Natural killer cell treated with Interleukin-12 subunit alpha and Interleukin-12 subunit beta and Interleukin-15 and Interleukin-18, amount 100 ng/mL, for 72 hours (primary cell): ENCODE results near the gene HOXD8. TPM values are rescaled to one million over a fixed set of nuclear protein-coding genes. Genes with fewer than 3 reads are reported as not detected.

ENCODE experiments used
- ATAC-seq, 2 donors: fragments of 150-1000 bp; cut with Tn5 transposase in 1 of 2; sonication (Bioruptor Pico), chemical (Tn5 transposase) in 1 of 2; 2 replicates each; pipeline ENCODE4 v1.10.0; 2021
- DNase-seq: peaks from one replicate; pipeline ENCODE4 v3.0.0; 2022; ENCODE audit warnings: low spot score
- H3K27ac Mint-ChIP-seq, 2 donors: 1 replicate in 1 of 2; 2 replicates in 1 of 2; pipeline ENCODE4 v1.8.0; 2022; ENCODE audit warnings: mixed read lengths in 2 of 2, mild to moderate bottlenecking in 1 of 2, moderate library complexity in 1 of 2
- H3K27me3 Mint-ChIP-seq, 2 donors: 1 replicate in 1 of 2; 2 replicates in 1 of 2; pipeline ENCODE4 v1.8.0; 2022; ENCODE audit warnings: mixed read lengths in 2 of 2
- H3K36me3 Mint-ChIP-seq: one replicate; pipeline ENCODE4 v1.8.0; 2022; ENCODE audit warnings: mixed read lengths
- H3K4me1 Mint-ChIP-seq, 2 donors: 1 replicate in 1 of 2; 2 replicates in 1 of 2; pipeline ENCODE4 v1.8.0; 2022; ENCODE audit warnings: low read depth in 2 of 2, mixed read lengths in 2 of 2, mild to moderate bottlenecking in 1 of 2
- H3K4me3 Mint-ChIP-seq: one replicate; pipeline ENCODE4 v1.8.0; 2022; ENCODE audit warnings: mixed read lengths
- H3K9me3 Mint-ChIP-seq: 2 replicates; pipeline ENCODE4 v1.8.0; 2022; ENCODE audit warnings: mixed read lengths
- total RNA-seq, 2 donors: library from RNA; stranded (reverse); gene quantifications; one replicate each; pipeline ENCODE4 v1.2.3, GENCODE V29; 2022

HOXD8 gene
- total RNA-seq, 2 donors from 2014 or later, result not detected

DNA sequence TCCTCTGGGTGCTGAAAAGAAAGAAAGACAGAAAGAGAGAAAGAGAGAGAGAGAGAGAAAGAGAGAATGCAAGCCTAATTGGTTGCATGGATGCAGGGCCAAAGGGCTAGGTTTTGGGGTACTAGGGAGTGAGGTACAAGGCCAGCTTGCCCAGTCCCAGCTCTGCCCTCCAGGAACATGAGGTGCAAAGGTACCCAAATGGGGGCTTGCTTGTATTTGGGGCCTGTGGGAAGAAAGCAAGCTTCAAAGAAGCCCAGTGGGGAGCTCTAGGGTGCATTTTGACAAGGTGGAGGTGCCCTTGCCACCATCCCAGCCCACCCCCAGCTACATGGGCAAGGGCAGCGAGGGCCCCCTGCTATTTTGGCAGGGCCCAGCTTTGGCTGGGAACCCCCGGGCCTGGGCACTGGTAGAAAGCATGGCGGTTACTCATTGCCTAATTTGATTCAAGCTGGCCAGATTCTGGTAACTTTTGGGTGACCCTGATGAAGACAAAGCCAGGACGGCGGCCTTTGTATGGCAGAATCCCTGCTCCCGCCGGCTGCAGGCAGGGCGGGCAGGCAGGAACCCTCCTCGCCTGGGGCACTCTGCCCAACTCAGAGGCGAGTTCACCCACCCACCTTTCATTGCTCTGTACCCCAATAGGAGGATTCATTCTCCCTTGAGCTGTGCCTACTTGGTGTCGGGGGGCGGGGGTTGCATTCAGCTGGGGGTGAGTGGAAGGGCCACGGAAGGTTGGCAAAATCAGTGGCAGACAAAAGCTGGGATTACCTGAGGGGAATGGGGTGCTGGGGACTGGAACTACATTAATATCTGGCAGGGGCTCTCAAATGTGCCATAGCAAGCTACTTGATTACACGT, 21.3 kb downstream of the HOXD8 start:
- Mint-ChIP-seq H3K4me1 (no peaks in the 10 kb centered on the region), H3K9me3 (no peaks in the 10 kb centered on the region), H3K4me3 (no peak overlapping the region), H3K27me3 (peaks cover 48 to 69% of the 10 kb centered on the region in 2 donors), H3K36me3 (no peaks in the 10 kb centered on the region), H3K27ac (no peak overlapping the region)
- DNase-seq, result no peak
- no peak for ATAC-seq

DNA sequence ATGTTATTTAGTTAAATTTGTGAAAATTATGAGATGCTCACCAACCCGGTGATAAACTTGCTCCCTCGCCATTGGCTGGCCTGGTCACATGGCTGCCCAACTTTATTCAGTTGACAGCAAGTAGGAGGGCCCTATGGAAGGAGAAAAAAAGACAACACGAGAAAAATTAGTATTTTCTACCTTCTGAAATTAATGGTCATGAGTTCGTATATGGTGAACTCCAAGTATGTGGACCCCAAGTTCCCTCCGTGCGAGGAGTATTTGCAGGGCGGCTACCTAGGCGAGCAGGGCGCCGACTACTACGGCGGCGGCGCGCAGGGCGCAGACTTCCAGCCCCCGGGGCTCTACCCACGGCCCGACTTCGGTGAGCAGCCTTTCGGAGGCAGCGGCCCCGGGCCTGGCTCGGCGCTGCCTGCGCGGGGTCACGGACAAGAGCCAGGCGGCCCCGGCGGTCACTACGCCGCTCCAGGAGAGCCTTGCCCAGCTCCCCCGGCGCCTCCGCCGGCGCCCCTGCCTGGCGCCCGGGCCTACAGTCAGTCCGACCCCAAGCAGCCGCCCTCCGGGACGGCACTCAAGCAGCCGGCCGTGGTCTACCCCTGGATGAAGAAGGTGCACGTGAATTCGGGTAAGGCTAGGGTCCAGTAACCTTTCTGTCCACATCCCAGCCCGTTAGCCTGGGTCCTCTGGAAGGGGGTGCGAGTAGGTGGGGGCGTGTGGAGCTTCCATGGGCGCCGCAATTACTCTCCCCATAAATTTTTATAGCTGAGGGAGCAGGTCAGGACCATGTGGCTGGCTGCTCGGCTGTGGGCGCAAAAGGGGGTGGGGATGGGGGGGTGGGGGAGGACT, 22.2 kb downstream of the HOXD8 start, which contains the start of gene HOXD4:
TSS of gene HOXD4 (plus strand) at position 109 of the 846 bp plus-strand sequence. CDS start at position 193, 84 bp downstream.
- no peak for ATAC-seq
- no peak within 1 kb of the TSS for H3K27ac Mint-ChIP-seq
- no peaks in the 10 kb centered on the region for H3K9me3 Mint-ChIP-seq
- peaks cover 47 to 69% of the 10 kb centered on the region in 2 donors for H3K27me3 Mint-ChIP-seq
- DNase-seq, result no peak
- no peaks in the 10 kb centered on the region for H3K36me3 Mint-ChIP-seq
- H3K4me1 Mint-ChIP-seq, result no peaks in the 10 kb centered on the region
- no peak within 1 kb of the TSS for H3K4me3 Mint-ChIP-seq

- H3K27me3 Mint-ChIP-seq, result peaks cover 43 to 71% of the 10 kb centered on the region in 2 donors
- ATAC-seq (no peak), DNase-seq (no peak)
- no peaks in the 10 kb centered on the region for H3K4me1 Mint-ChIP-seq
- H3K36me3 Mint-ChIP-seq, result no peaks in the 10 kb centered on the region
- no peak overlapping the region for H3K27ac Mint-ChIP-seq
- no peak overlapping the region for H3K4me3 Mint-ChIP-seq
- H3K9me3 Mint-ChIP-seq, result no peaks in the 10 kb centered on the region
Observed at GRCh38 chr2:176152350-176153181, 23.1 kb downstream of the HOXD8 start.

DNA sequence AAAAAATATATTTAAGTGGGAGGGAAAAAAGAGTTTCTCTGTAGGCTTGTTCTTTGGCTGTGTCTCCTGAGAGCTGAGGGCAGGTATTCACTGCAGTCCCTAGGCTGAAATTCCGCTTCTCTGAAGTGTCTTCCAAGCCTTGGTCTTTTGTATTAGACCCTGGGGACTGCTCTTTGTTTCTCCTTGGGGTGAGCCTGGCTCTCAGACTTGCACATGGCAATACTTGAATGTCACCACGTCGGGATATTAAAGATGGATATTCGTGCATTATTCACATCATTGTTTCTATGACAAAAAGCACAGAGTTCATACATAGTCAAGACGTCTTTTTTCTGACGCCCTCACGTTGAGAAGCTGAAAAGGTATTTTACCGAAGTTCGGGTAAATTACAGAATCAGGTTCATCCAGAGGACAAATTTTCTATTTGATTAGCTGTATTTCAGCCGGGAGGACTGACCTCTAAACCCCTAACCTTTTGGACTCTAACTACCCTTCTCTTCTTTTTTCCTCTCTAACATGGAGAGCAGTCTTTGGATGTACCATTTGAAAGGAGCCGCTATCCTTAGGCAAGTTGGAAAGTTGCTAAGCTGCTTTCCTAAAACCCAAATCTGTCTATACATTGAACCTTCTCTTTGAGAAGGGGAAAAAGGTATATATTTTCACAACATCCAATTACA, 25.2 kb downstream of the HOXD8 start:
- no peak overlapping the region for H3K4me3 Mint-ChIP-seq
- H3K27ac Mint-ChIP-seq, result no peak overlapping the region
- no peak for ATAC-seq

GRCh38 chr2:176155356-176156044, 26.0 kb downstream of the HOXD8 start:
- no peak for ATAC-seq

More for the DNA sequence above, 25.2 kb downstream of the HOXD8 start:
- Mint-ChIP-seq H3K36me3 (no peaks in the 10 kb centered on the region), H3K27me3 (peaks cover 39 to 61% of the 10 kb centered on the region in 2 donors), H3K9me3 (no peaks in the 10 kb centered on the region), H3K4me1 (peaks cover 0 to 2% of the 10 kb centered on the region in 2 donors)
- DNase-seq, result no peak

DNA sequence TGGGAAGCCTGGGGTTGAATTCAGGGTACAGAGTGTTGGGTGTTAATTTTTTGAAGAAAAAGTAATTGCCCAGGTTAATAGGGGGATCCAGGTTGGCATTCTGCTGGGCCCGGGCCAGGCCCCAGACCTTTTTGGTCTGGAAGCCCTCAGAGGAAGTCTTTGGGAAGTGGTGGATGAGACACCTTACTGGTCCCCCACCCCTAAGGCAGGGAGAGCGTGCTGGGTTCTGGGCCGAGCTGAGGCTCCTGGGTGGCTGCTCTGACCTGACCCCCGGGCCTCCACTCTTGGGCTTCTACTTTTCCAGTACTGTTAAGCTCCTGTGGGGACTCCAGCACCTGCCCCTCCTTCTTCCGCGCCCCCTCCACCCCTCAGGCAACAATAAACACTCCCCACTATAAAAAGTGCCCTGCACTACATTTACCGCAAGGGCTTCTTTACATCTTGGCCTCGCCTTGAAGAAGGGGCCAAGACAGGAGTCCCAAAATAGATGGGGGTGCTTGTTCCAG, 26.8 kb downstream of the HOXD8 start:
- H3K27ac Mint-ChIP-seq, result no peak overlapping the region
- H3K36me3 Mint-ChIP-seq, result no peaks in the 10 kb centered on the region
- ATAC-seq, result no peak
- peaks cover 0 to 2% of the 10 kb centered on the region in 2 donors for H3K4me1 Mint-ChIP-seq
- H3K9me3 Mint-ChIP-seq, result no peaks in the 10 kb centered on the region
- peaks cover 33 to 56% of the 10 kb centered on the region in 2 donors for H3K27me3 Mint-ChIP-seq
- no peak for DNase-seq
- no peak overlapping the region for H3K4me3 Mint-ChIP-seq

More at GRCh38 chr2:176155356-176156044, 26.0 kb downstream of the HOXD8 start:
- no peak overlapping the region for H3K27ac Mint-ChIP-seq
- no peak overlapping the region for H3K4me3 Mint-ChIP-seq
- H3K36me3 Mint-ChIP-seq, result no peaks in the 10 kb centered on the region
- DNase-seq, result no peak
- H3K9me3 Mint-ChIP-seq, result no peaks in the 10 kb centered on the region
- peaks cover 0 to 2% of the 10 kb centered on the region in 2 donors for H3K4me1 Mint-ChIP-seq
- H3K27me3 Mint-ChIP-seq, result peaks cover 34 to 54% of the 10 kb centered on the region in 2 donors

DNA sequence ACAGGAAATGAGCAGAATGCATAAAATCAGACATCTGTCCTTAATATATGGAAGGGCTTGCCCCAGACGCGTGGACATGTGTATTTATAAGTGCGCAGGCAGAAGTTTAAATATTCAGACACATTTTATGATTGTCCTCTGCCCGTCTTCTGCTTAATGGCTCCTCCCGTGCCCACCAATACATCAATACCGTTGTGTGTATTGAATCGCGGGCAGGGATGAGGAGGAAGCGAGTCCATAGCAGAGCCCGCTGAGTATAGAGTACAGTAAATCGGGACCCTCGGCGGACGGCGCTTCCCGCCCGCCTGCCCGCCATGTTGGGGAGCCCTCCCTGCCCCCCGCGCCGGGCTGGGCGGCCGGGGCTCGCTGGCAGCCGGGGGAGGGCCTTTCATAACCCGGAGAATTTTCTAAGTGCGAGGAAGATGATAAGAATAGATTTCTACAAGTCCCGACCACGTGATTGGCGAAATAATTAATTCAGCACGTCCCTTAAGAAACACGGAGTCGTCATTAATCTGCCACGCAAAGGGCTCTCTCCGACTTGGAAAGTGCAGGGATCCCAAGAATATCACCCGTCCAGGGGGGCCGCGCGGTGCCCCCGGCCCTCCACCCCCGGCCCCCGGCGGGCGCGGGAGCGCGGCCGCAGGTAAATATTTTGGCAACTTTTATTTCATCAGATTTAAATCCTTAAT, 27.4 kb downstream of the HOXD8 start, which contains the start of gene HOXD3:
TSS of gene HOXD3 (plus strand) at position 501 of the 692 bp plus-strand sequence. CDS start 11,808 bp downstream, outside the sequence.
- Mint-ChIP-seq H3K36me3 (no peaks in the 10 kb centered on the region), H3K27me3 (peaks cover 37 to 62% of the 10 kb centered on the region in 2 donors), H3K9me3 (no peaks in the 10 kb centered on the region), H3K4me3 (no peak within 1 kb of the TSS), H3K27ac (no peak within 1 kb of the TSS), H3K4me1 (peaks cover 0 to 2% of the 10 kb centered on the region in 2 donors)
- DNase-seq, result no peak
- no peak for ATAC-seq

GRCh38 chr2:176157499-176158185, 28.1 kb downstream of the HOXD8 start:
- no peaks in the 10 kb centered on the region for H3K9me3 Mint-ChIP-seq
- peaks cover 41 to 64% of the 10 kb centered on the region in 2 donors for H3K27me3 Mint-ChIP-seq
- no peak for DNase-seq
- no peak overlapping the region for H3K4me3 Mint-ChIP-seq
- peaks cover 0 to 2% of the 10 kb centered on the region in 2 donors for H3K4me1 Mint-ChIP-seq
- no peaks in the 10 kb centered on the region for H3K36me3 Mint-ChIP-seq
- H3K27ac Mint-ChIP-seq, result no peak overlapping the region
- ATAC-seq, result no peak

DNA sequence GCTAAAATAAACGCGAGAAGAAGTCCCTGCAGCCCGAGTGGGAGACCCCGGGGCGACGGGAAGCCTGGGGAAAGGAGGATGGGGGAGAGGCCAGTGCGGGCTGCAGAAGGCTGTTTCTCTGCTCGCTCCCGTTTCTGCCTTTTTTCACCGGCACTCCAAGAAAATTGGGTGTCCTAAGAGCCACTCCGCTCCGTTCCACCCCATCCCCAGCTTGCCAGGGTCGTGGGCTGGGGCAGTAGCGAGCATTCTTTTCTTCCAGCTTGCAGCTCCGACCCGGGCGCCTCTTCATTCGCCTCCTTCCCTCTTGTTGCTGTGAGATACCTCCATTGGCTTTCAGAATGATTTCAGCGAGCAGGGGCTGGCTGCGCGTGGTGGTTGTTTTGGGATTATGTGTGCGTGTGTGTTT, 28.7 kb downstream of the HOXD8 start:
- Mint-ChIP-seq H3K27me3 (peaks cover 43 to 67% of the 10 kb centered on the region in 2 donors), H3K27ac (no peak overlapping the region), H3K4me3 (no peak overlapping the region), H3K36me3 (no peaks in the 10 kb centered on the region), H3K4me1 (peaks cover 0 to 2% of the 10 kb centered on the region in 2 donors), H3K9me3 (no peaks in the 10 kb centered on the region)
- no peak for ATAC-seq
- DNase-seq, result no peak

GRCh38 chr2:176158855-176159662, 29.6 kb downstream of the HOXD8 start:
- Mint-ChIP-seq H3K27me3 (peaks cover 52 to 70% of the 10 kb centered on the region in 2 donors), H3K4me3 (no peak overlapping the region), H3K36me3 (peaks cover 4% of the 10 kb centered on the region), H3K27ac (no peak overlapping the region), H3K4me1 (peaks cover 3 to 7% of the 10 kb centered on the region in 2 donors), H3K9me3 (peaks cover under 1% of the 10 kb centered on the region)
- DNase-seq, result no peak
- no peak for ATAC-seq
